Measurements from ENCODE around the gene PRRX1. TPM values are rescaled to one million over a fixed set of nuclear protein-coding genes. Genes with fewer than 3 reads are reported as not detected.

The PRRX1 gene
- total and polyA plus RNA-seq, 12 donors, result 6.8 to 23.4 (median 13.6) TPM

- Histone ChIP-seq H3K36me3 (replicated peaks in 1 of 2) (no peaks in the 10 kb centered on the region), H3K9me3 (replicated peaks in 1 of 3) (no peaks in the 10 kb centered on the region), H3K4me3 (no peak overlapping the region), H3K27me3 (no peaks in the 10 kb centered on the region), H3K27ac (no peak overlapping the region), H3K4me1 (replicated peaks in 1 of 2) (no peaks in the 10 kb centered on the region)
- intact Hi-C loops (cut with DNase I), result no loop called here
- 83 to 100% (median 88%) methylated on average over 1 of the region's 1 CpG for WGBS, 4 donors
- no peak for TF ChIP-seq CTCF (IDR thresholded peaks at IDR 0.05)
- DNase-seq, result no peak
These were observed 105.0 kb downstream of the PRRX1 start for GRCh38 chr1:170768929-170769328.

- TF ChIP-seq CTCF (IDR thresholded peaks at IDR 0.05) (no peak), POLR2A (IDR thresholded peaks at IDR 0.05) (no peak)
- Histone ChIP-seq H3K9me3 (replicated peaks in 1 of 3) (no peaks in the 10 kb centered on the region), H3K4me1 (replicated peaks in 1 of 2) (no peaks in the 10 kb centered on the region), H3K27ac (no peak overlapping the region), H3K4me3 (no peak overlapping the region), H3K27me3 (no peaks in the 10 kb centered on the region), H3K36me3 (replicated peaks in 1 of 2) (no peaks in the 10 kb centered on the region)
- intact Hi-C loops (cut with DNase I), result no loop called here
- no peak for DNase-seq
- 74 to 93% (median 92%) methylated on average over 1 of the region's 1 CpG for WGBS, 4 donors
These were observed 105.8 kb downstream of the PRRX1 start for GRCh38 chr1:170769691-170770090.

GRCh38 chr1:170770254-170770653, 106.3 kb downstream of the PRRX1 start:
- no peak for DNase-seq

GRCh38 chr1:170776252-170776651, 112.3 kb downstream of the PRRX1 start:
- WGBS, 4 donors, result 82 to 87% (median 84%) methylated on average over 3 of the region's 3 CpGs
- Histone ChIP-seq H3K27ac (no peak overlapping the region), H3K4me3 (no peak overlapping the region), H3K36me3 (replicated peaks in 1 of 2) (no peaks in the 10 kb centered on the region), H3K4me1 (replicated peaks in 1 of 2) (no peaks in the 10 kb centered on the region), H3K9me3 (replicated peaks in 1 of 3) (no peaks in the 10 kb centered on the region), H3K27me3 (no peaks in the 10 kb centered on the region)
- intact Hi-C loops (cut with DNase I), result no loop called here
- no peak for DNase-seq
- TF ChIP-seq POLR2A (IDR thresholded peaks at IDR 0.05) (no peak), CTCF (IDR thresholded peaks at IDR 0.05) (no peak)

More at GRCh38 chr1:170770254-170770653, 106.3 kb downstream of the PRRX1 start:
- H3K4me3 ChIP-seq, result no peak overlapping the region
- no peaks in the 10 kb centered on the region for H3K4me1 ChIP-seq (replicated peaks in 1 of 2)
- H3K9me3 ChIP-seq (replicated peaks in 1 of 3), result no peaks in the 10 kb centered on the region
- H3K27me3 ChIP-seq, result no peaks in the 10 kb centered on the region
- no peak for TF ChIP-seq CTCF (IDR thresholded peaks at IDR 0.05)
- intact Hi-C loops (cut with DNase I), result no loop called here
- no peak overlapping the region for H3K27ac ChIP-seq
- H3K36me3 ChIP-seq (replicated peaks in 1 of 2), result no peaks in the 10 kb centered on the region

Data from adrenal gland (tissue), 12 donors.